ENCODE data around the gene WNK2.

WNK2 gene

DNA sequence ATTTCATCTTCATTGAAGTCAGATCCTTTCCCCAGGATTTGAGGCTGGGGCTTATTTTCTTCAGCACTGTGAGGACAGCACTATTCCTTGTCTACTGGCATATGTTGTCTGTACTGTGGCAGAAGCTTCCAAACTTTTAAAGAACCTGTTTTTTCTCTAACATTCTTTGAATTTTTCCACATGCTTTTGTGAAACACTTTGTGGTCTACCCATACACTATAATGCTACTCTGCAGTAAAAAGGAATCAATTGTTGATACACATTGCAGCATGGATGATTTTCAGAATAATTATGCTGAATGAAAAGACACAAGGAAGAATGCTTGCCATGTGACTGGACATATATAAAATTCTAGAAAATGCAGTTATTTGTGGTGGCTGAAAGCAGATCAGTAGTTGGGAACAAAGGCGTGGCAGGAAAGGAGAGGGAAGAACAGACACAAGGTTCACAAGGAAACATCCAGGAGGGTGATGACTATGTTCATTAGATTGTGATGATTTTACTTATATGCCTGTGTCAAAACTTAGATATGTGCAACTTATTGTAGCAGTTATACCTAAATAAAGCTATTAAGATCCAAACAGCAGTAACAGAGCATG is 96.8 kb downstream of the WNK2 start:
- DNase-seq = no peak

DNA sequence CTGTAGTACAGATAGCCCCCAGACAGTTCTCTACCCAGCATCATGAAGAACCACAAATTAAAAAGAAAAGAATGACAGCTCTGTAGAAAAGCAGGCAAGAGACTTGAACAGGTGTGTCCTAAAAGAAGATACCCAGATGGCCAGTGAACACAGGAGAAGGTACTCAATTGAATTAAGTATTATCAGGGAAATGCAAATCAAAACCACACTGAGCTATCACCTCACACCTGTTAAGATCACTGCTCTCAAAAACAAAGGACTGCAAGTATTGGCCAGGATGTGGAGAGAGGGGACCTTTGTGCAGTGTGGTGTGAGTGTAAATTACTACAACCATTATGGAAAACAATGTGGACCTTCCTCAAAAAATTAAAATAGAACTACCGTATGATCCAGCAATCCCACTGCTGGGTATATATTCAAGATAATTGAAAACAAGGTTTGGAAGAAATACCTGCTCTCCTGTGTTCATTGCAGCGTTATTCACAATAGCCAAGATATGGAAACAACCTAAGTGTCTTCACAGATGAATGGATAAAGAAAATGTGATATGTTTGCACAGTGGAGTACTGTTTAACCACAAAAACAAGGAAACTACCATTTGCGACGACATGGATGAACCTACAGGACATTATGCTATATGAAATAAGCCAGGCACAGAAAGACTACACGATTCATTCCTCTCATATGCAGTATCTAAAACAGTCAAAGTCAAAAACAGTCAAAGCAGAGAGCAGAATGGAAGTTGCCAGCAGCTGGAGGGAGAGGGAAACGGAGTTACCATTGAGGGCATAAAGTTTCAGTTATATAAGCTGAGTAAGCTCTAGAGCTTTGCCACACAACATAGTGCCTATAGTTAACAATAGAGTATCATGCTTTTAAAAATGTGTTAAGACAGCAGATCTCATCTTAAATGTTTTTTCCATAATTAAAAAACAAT is 102.6 kb downstream of the WNK2 start:
- no peak for DNase-seq

DNA sequence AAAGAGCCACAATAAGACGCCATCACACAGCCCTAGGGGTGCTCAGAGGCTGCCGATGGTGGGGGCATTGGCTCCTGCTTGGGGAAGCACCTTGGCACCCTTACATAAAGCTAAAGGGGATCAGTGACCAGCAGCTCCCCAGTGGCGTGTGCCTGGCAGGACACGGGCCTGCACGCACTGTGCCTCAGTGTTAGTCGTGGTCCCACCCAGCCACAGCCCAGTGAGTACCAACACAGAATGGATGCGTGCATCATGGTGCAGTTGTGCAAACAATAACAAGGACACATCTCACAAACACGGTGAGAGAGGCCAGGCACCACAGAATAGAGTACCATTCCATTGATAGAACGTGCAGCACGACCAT is 103.2 kb downstream of the WNK2 start:
- no peak for DNase-seq

DNA sequence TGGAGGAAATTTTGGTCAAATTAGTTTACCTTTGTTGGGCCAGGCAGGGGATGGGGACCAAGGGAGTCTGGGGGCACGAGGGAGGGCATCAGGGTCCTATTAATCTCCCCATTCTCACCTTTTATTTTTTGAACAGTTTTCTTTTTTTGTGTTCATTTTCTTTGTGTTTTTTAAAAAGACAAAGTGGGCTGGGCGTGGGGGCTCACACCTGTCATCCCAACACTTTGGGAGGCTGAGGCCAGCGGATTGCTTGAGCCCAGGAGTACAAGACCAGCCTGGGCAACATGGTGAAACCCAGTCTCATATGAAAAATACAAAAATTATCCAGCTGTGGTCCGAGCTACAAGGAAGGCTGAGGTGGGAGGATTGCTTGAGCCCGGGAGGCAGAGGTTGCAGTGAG is 103.7 kb downstream of the WNK2 start:
- DNase-seq = no peak

DNA sequence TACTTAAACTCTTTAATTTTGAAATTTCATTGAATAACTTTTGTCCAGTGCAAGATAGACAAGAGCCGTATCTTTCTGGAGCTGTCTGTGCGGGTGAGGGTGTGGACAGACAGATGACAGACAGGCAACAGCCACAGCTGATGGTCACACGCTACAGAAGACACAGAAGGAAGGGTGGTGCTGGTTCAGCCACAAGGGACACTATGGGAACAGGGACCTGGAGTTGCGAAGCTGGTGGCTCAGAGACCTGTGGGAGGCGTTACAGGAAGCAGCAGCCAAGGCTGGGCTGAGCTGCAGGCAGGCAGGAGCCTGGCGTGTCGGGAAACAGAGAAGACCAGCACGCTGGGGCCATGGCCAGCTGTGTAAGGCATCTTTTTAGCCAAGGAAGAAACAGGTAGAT is 104.4 kb downstream of the WNK2 start:
- no peak for DNase-seq

GRCh38 chr9:93288891-93289883 is 105.2 kb downstream of the WNK2 start:
- DNase-seq = no peak

GRCh38 chr9:93290495-93291434 is 106.8 kb downstream of the WNK2 start:
- DNase-seq = no peak

- DNase-seq = no peak
These were observed 107.8 kb downstream of the WNK2 start for GRCh38 chr9:93291536-93292287.

DNA sequence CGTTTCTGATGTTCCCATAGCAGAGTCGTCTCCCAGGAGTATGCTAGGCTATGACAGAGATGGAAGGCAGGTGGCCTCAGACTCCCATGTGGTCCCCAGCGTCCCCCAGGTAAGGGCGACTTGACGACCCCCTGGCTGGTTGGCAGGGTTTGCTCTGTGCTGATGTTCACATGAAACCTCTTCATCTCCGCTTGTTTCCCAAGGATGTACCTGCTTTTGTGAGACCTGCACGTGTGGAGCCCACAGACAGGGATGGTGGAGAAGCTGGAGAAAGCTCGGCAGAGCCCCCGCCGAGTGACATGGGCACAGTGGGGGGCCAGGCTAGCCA is 108.3 kb downstream of the WNK2 start:
- no peak for DNase-seq

DNA sequence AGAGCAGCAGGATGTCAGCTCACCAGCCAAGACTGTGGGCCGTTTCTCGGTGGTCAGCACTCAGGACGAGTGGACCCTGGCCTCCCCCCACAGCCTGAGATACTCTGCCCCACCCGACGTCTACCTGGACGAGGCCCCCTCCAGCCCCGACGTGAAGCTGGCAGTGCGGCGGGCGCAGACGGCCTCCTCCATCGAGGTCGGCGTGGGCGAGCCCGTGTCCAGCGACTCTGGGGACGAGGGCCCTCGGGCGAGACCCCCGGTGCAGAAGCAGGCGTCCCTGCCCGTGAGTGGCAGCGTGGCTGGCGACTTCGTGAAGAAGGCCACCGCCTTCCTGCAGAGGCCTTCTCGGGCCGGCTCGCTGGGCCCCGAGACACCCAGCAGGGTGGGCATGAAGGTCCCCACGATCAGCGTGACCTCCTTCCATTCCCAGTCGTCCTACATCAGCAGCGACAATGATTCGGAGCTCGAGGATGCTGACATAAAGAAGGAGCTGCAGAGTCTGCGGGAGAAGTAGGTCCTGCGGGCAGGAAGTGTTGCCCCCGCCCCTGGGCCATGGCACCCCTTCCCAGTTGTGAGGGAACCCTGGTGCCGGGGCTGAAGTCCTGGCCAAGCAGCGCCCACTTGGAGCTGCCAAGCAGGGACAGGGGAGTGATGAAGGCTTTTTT is 108.9 kb downstream of the WNK2 start:
- DNase-seq = no peak

GRCh38 chr9:93294011-93294410 is 110.1 kb downstream of the WNK2 start:
- DNase-seq = no peak

- no peak for DNase-seq
These were observed 111.1 kb downstream of the WNK2 start for GRCh38 chr9:93295031-93295430.

GRCh38 chr9:93295456-93296076 is 111.6 kb downstream of the WNK2 start:
- DNase-seq = no peak

DNA sequence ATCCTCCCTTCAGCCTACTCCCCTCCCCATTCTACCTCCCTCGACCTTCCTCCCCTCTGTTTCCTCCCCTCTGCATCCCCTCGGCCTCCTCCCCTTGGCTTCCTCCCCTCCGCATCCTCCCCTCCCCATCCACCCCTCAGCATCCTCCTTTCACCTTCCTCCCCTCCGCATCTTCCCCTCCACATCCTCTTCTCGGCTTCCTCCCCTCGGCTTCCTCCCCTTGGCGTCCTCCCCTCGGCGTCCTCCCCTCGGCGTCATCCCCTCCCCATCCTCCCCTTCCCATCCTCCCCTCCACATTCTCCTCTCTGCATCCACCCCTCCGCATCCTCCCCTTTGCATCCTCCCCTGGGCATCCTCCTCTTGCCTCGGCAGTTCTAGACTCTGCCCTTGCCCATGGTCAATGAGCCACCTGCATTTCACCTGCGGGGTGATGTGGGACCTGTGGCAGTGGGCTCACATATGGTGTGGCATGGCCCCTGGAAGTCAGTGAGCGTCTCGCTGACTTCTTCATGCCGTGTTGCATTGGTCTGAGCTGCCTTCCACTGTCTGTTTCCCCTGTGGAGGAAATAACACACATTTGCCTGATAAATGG is 113.0 kb downstream of the WNK2 start:
- no peak for DNase-seq

- DNase-seq = no peak
These were observed 113.9 kb downstream of the WNK2 start for GRCh38 chr9:93297659-93298497.

- DNase-seq = no peak
These were observed 114.8 kb downstream of the WNK2 start for GRCh38 chr9:93298498-93299417.

- no peak for DNase-seq
These were observed 115.7 kb downstream of the WNK2 start for GRCh38 chr9:93299418-93300174.
